HG02870 (cell line): ENCODE measurements around the gene MXD4.

Experiments
- ATAC-seq: cut with Tn5 transposase; IDR thresholded peaks from one replicate; pipeline ENCODE4 v1.9.1; 2021; ENCODE audit warnings: mild to moderate bottlenecking, moderate library complexity; ENCODE audit not compliant: unreplicated experiment

MXD4 gene

GRCh38 chr4:2264481-2265041 lies 2.7 kb upstream of the MXD4 start:
- no peak for ATAC-seq

DNA sequence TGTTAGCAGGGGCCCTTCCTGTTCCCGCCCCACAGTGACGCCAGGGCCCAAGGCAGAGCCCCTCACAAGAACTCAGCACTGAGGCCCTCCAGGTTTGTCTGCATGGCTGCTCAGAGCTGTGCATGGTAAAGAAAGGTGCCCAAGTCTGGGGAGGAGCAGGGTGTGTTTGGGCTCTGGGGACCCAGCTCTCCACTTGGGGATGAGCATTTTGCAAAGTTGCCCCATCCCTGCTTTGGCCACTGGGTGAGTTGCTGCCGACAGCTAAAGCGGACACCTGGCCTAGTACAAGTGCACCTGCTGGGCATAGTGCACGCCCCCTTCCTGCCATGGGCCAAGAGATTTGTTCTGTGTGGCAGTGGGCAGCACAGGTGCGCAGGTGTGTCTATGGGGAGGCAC lies 2.0 kb upstream of the MXD4 start:
- no peak for ATAC-seq

DNA sequence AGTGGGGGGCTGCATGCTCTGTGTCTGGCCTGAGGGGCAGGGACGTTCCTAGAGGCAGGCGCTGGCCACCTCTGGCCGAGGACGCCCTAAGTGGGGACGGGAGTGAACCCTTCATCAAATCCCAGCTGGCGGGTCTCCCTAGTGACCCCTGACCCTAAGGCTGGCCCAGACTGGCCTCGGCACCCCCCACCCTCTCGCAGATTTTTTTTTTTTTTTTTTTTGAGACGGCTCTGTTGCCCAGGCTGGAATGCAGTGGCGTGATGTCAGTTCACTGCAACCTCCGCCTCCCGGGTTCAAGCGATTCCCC lies 988 bp upstream of the MXD4 start:
- no peak for ATAC-seq

DNA sequence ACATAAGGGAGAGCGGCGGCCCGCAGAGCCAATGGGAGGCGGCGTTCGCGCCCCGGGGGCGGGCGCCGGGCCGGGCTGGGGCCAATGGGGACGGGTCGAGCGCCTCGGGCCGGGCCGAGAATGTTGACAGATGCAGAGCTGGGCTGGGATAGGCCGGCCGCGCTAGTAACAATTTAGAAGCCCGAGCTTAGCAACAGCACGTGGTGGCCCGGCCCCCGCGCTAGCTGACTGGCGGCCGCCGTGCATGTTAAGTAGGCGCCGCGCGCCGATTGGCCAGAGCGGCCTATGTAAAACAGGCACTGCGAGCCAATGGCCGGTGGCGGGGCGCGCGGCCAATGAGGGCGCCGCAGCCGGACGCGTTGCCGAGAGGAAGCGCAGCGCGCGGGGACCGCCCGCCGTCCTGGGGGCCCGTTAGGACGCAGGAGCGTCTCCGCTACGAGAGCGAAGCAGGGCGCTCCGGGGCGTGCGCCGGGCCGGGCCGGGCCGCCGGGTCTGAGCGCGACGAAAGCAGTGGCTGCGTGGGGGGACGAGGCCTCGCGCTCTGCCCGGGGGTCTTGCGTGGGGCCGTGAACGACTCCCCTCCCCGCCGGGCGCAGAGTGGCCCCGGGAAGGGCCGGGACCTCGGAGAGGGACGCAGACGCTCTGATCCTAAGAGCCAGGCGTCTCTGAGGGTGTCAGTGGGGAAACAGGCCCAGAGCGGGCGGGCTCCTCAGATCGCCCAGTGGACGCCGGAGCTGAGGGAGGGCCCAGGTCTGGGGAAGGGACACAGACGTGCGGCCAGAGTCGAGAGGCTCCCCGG lies 435 bp upstream of the MXD4 start:
- peak; percentile 93 for ATAC-seq

DNA sequence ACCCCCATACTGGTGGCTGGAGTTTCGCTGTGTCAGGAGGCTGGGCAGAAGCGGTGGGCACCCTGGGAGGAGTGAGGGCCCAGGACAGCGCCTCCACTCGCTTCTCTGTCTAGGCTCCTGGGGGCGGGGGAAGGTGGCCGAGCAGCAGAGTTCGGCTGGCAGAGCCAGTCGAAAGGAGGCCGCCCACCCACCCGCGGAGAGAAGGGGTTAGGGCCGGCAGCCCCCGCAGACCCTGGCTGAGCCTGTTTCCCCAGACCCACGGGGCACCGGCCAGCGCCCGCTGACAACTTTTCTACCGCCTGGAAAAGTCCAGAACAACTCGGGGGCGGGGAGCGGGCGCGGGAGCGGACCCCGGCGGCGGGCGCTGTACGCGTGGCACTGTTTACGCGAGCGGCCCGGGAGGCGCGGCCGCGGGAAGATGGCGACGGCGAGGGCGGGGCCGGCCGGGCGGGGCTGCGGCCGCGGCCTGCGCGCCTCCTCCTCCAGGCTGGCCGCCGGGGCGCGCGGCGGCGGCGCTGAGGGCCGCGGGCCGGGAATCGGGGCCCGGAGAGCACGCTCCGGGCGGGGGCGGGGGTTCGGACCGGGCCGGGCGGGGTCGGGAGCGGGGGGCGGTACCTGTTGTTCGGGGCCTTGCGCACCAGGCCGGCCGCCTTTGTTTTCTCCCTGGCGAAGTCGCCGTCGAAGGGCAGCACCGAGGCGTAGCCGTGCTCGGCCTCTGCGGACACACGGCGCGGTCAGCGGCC lies 628 bp downstream of the MXD4 start:
- ATAC-seq, result no peak

GRCh38 chr4:2260344-2261109 lies 1.4 kb downstream of the MXD4 start:
- no peak for ATAC-seq

DNA sequence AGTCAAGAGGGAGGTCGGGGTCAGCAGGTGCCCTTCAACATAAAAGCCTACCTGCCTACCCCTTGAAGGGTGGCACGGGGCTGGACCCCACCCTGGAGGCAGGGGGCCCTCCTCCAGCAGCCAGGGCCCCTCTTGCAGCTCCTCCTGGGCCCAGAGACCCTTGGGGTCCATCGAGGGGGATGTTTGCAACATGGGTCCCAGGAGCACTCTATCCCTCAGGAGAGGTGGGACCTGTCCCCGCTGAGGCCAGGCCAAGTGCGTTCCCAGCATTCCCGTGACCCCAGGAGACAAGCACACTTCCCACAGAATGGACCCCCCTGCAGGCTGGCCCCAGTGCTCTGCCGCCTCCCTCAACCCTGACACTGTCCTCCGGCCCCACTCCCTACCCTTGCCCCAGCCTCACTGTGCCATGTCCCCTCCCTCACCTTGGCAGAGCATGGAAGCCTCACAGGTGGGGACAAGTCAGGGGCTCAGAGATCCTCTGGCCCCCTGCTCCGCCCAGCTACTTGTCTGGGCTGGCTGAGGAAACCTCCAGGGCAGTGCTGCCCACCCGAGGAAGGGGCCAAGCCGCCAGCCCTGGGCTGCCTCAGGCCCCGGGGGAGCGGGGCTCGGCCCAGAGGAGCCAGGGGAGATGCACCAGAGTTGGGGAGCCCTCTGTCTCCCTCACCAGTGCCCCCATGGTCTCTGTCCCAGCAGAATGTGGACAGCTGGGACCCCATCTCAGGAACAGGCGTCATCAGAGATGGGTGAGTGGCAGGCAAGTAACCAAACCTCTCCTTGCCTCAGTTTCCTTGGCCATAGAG lies 2.2 kb downstream of the MXD4 start:
- no peak for ATAC-seq

DNA sequence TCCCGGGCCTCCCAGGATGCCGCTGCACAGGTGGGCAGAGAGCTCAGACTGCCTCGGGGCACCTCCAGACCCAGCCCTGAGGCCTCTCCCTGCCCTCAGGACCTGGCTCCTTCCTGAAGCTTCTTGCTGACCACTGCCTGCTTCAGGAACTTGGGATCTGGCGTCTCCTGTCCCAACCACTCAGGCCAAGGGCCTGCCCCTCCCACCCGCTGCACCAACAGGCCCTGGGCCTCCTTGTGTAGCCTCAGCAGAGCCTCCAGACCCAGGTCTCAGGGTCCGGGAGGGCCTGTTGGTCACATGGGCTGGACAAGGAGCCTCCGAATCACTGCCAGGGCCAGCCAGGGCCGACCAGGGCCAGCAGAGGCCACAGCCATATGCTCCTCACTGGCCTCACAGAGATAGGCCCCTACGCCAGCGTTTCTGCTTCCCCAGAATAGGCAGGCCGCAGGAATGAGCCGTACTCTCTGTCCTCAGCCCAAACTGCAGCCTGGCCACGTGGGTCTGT lies 2.8 kb downstream of the MXD4 start:
- ATAC-seq, result no peak

- no peak for ATAC-seq
Observed at GRCh38 chr4:2258091-2259035, 3.5 kb downstream of the MXD4 start.

GRCh38 chr4:2257361-2258081 lies 4.4 kb downstream of the MXD4 start:
- ATAC-seq, result no peak

DNA sequence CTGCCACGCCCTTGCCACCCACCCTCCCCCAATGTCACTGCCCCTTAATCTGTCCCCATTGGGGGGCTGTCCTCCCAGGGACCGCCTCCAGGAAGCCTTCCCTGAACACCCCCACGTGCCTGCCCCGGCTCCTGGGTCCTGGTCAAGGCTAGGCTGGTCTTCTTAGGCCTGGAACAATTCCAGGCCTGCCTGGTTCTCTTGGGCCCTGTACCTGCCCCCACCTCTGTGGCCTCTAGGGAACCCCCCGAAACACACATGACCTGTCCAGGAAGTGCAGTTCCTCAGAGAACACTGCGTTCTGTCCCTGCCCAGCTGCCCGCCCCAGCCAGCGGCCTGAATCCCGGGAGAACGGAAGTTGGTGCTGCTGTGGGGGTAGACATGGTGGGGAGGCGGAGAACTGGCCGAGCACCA lies 5.1 kb downstream of the MXD4 start:
- no peak for ATAC-seq

DNA sequence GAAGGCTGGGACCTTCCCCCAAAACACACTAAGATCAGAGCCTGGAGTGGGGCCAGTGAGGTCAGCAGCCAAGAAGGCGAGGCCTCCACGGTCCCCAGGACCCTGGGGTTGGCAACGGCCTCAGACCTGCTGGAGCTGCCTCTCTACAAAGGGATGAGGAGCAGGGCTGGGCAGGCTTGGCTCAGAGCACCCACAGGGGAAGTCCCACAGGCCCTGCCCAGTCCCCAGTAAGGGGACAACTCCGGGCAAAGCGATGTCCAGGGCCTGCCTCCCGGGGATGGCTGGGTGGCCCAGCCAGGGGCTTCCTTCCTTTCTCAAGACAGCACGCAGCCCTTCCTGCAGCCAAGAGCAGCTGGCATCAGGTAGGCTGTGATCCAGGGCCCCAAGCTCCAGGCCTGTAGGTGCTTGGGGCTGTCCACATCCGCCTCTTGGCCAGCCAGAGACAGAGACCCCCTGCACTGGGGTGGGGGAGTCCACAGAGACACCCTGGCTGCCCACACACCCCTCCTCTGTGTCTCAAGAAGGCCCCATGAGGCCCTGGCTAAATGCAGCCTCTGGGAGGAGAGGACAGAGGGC lies 5.7 kb downstream of the MXD4 start:
- no peak for ATAC-seq

DNA sequence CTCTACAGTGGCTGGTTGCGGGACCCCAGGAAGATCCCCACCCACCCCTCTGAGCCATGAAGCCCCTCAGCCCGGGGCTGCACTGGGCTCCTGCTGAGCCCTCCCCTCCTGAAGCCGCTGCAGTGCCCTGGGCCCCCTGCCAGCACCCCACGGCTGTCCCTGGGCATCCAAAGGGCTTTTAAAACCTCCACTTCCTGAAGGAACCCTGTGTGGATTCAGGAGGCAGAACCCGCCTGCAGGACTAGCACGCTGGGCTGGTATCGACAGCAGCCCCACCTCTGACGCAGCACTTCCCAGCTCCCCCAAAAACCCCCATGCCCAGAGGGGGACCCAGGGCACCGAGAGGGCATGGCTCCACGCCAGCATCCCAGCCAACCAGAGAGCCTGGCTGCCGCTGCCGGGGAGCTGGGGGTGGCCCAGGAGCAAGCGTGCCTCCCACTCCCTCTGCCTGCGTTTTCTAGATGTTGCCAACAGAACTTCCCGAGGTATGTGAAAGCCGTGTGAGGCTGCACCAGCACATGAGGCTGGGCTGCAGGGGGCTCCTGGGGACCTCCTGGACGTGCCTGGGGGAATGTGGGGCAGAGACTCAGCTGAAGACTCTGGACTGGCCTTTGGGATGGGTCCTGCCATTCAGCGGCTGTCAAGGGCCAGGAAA lies 6.3 kb downstream of the MXD4 start:
- ATAC-seq, result no peak

DNA sequence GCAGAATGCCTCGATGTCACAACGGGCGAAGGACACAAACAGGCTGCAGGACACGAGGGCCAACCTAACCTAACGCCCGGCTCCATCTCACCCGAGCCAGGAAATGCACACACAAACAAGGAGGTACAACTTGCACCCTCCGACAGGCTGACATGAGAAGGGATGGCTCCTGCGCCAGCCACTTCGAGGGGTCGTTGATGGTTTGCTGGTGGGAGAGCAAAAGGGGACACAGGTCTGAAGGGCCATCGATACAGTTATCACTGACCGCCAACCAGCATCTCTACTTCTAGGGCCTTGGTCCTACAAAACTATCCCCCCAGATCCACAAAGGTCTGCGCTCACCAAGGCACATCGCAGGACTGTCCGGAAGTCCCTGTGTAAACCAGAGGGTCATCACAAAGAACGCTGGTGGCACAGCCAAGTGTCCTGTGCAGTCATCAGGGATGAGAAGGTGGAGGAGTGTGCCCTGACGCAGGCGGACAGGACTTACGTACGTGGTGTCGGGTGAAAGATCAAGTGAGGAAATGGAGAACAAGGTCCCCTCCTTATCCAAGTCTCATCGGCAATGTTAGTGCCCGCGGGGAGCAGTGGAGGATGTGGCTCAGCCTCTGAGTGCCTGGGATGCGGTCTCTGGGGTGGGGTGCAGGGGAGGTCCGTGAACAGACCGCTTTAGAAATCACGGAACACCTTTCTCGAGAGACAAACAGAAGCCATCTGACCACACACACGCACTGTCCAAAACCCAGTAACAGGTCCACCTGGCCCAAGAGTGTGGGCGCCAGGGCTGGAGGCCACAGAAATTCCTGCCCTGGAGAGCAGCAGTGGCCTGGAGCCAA lies 7.0 kb downstream of the MXD4 start:
- no peak for ATAC-seq

DNA sequence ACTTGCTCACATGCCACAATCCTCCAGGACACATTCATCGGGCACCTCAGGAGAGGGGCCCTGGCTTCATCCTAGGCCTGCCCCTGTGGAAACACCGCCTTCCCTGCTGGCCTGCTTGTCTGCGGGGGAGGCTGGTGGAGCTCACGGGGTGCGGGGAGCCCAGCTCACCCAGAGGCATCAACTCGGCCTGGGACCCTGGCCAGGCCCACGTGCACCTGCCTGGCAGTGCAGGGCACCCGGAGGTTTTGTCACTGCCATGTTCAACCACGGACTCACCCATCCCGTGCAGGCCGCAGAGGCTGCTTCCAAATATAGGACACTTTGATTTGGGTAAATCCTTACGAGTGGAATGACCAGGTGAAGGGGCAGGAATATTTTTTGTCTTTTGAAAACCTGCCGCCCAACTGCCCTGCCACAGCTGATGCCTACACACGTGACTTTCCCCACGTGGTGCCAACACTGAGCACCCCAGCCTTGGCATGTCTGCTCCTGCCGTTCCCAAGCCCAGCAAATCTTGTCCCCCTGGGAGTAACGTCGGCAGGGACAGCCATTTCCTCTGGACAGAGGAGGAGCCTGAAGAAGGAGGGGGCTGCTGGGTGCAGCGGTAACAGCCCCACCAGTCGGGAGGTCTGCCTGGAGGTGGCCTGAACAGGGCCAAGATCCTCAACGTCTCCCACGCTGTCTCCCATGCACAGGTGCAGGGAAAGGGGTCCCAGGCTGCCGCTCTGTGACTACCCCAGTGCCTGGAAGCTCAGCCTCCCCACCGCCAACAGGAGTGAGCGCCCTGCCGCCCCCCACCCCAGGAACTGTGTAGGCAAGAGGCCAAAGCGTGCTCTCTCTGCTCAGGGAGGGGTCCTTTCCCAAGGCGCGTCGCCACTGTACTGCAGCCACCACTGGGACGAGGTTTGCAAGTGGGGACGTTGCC lies 8.5 kb downstream of the MXD4 start:
- no peak for ATAC-seq

DNA sequence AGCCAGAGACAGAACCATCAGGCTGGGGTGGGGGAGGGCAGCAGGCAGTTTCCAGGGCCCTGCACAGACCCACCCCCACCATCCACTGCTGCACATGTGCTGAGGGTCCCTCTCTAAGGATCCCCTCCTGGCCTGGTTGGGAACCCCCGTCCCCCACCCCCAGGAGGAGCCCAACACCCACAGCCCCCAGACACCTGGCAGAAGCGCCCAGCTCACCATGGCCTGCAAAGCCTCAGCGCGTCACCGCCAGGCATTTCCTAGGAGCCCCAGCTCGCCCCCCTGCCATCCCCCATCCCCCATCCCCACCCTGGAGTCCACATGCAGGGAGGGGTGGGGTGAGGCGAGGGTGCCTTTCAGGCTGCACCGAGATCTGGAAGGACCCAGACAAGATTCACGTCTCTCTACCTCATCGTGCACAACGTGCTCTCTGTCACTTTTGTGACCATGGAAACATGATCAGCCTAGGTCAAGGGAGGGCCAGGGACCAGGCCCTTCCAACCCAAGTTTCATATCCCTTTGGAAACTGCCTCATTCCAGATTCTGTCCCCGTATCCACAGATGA lies 9.3 kb downstream of the MXD4 start:
- no peak for ATAC-seq
